ENCODE results near the gene AFF3. TPM values are rescaled to one million over a fixed set of nuclear protein-coding genes. Genes with fewer than 3 reads are reported as not detected.

AFF3 gene
- total RNA-seq, 6 experiments from 2014 or later, result 1.3 to 7.3 (median 6.4) TPM

DNA sequence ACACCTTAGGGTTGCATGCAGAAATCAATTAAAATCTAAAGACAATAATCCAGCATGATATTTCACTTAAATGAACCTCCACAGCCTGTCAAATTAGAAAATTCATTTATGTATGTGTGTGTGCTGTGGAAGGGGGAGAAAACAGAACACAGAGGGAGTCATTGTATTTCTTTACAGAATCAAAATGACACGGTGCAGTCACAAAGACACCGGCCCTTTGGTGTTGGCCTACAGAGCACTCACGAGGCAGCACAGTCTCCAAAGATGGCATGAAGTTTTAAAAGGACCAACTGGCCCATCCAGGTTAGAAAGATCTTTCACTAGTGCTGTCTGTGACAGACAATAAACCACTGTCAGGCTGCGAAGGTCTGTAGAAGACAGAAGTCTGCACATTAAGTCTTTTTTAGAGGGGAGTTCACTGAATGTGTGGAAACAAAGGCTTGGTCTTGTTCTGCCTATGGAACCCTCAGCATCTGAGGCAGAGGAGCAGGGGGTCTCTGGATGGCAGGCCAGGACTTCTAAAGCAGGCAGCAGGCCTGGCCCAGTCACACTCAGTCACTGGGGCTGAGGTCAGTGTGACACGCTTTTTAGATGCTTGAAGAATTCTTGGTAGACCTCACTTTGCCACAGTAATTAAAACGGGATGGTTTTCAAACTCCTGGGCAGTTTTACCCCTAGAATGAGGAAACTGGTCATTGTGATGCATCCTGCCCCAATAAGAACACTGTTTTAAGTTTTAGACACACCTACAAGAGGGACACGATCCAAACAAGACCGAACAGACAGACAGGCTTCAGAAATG lies 184.9 kb downstream of the AFF3 start:
- H3K27ac ChIP-seq, result no peak overlapping the region
- intact Hi-C loops (cut with DNase I), result no loop called here
- no peaks in the 10 kb centered on the region for H3K9me3 ChIP-seq
- H3K4me1 ChIP-seq, result peaks cover 0 to 15% (median 0%) of the 10 kb centered on the region in 4 donors
- no peaks in the 10 kb centered on the region for H3K27me3 ChIP-seq
- WGBS (ENCODE audit: insufficient coverage, low coverage, low lambda C conversion rate, missing lambda C conversion rate), result 94% methylated on average over 6 of the region's 8 CpGs
- no peak for TF ChIP-seq POLR2A (IDR thresholded peaks at IDR 0.05)
- TF ChIP-seq, protein P1, sequence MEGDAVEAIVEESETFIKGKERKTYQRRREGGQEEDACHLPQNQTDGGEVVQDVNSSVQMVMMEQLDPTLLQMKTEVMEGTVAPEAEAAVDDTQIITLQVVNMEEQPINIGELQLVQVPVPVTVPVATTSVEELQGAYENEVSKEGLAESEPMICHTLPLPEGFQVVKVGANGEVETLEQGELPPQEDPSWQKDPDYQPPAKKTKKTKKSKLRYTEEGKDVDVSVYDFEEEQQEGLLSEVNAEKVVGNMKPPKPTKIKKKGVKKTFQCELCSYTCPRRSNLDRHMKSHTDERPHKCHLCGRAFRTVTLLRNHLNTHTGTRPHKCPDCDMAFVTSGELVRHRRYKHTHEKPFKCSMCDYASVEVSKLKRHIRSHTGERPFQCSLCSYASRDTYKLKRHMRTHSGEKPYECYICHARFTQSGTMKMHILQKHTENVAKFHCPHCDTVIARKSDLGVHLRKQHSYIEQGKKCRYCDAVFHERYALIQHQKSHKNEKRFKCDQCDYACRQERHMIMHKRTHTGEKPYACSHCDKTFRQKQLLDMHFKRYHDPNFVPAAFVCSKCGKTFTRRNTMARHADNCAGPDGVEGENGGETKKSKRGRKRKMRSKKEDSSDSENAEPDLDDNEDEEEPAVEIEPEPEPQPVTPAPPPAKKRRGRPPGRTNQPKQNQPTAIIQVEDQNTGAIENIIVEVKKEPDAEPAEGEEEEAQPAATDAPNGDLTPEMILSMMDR (IDR thresholded peaks at IDR 0.05), result no peak
- ATAC-seq, result no peak
- DNase-seq, result no peak
- H3K36me3 ChIP-seq, result no peaks in the 10 kb centered on the region
- no peak overlapping the region for H3K4me3 ChIP-seq

DNA sequence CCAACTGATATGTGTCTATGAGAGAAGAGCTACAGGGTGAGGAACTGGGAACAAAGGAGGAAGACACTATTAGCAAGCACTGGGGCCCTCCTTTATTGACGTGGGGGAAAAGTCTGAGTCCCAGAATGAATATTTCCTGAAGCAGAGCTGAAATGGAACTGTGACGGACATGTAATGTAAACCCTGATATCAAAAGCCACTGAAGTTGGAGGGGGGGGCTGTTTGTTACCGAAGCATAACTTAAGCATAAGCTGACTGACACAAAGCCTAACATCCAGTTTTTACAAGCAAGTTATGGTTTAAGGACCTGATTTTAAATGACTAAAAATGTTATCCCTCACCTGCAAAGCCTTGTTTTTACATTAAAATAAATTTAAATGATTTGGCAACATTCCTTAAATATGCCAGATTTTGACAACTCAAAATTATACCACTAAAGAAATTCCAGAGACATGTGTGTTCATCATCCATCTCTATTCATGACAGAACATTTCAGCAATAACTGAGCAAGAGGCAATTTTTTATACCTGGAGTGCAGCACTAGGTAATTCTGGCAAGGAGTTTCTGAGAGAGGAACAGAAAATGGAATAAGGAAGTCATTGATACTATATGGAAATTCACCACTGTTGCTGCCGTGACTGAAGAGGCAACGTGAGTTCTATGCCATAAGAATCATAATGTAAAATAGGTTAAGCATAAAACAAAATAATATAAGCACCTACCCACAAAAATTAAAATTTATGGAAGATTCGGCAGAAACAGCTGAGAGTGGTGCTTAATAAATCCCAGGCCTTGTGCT lies 186.0 kb downstream of the AFF3 start:
- intact Hi-C loops (cut with DNase I), result no loop called here
- no peak for TF ChIP-seq POLR2A (IDR thresholded peaks at IDR 0.05)
- TF ChIP-seq, protein P1 (IDR thresholded peaks at IDR 0.05), result no peak
- no peaks in the 10 kb centered on the region for H3K27me3 ChIP-seq
- ATAC-seq, result no peak
- H3K9me3 ChIP-seq, result no peaks in the 10 kb centered on the region
- WGBS (ENCODE audit: insufficient coverage, low coverage, low lambda C conversion rate, missing lambda C conversion rate), result 93% methylated on average over 6 of the region's 6 CpGs
- no peaks in the 10 kb centered on the region for H3K36me3 ChIP-seq
- no peak overlapping the region for H3K4me3 ChIP-seq
- DNase-seq, result no peak
- H3K4me1 ChIP-seq, result peaks cover 0 to 10% (median 0%) of the 10 kb centered on the region in 4 donors
- no peak overlapping the region for H3K27ac ChIP-seq

DNA sequence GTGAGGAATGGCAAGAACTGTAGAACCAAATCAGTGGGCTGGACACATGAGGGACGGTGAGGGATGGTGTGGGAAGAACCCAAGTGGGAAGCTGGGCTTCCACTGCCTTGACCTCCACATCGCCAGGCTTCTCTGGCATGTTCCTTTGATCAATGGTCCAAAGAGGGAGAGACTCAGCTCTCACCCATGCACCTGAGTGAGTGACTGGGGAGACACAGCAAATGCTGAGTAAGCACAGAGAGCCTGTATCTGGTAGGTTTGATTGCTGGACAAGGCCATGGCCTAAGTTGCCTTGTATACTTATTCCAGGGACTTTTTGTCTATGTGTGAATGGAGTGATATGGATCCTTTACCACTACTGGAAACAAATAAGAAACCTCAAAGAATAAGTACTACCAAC lies 188.6 kb downstream of the AFF3 start:
- no peaks in the 10 kb centered on the region for H3K9me3 ChIP-seq
- no peak for DNase-seq
- TF ChIP-seq POLR2A (IDR thresholded peaks at IDR 0.05), result no peak
- TF ChIP-seq, protein P1 (IDR thresholded peaks at IDR 0.05), result no peak
- H3K27ac ChIP-seq, result no peak overlapping the region
- intact Hi-C loops (cut with DNase I), result no loop called here
- no peaks in the 10 kb centered on the region for H3K36me3 ChIP-seq
- WGBS (ENCODE audit: insufficient coverage, low coverage, low lambda C conversion rate, missing lambda C conversion rate), result 83% methylated on average over 1 of the region's 2 CpGs
- no peaks in the 10 kb centered on the region for H3K4me1 ChIP-seq
- no peak overlapping the region for H3K4me3 ChIP-seq
- no peak for ATAC-seq
- H3K27me3 ChIP-seq, result no peaks in the 10 kb centered on the region

DNA sequence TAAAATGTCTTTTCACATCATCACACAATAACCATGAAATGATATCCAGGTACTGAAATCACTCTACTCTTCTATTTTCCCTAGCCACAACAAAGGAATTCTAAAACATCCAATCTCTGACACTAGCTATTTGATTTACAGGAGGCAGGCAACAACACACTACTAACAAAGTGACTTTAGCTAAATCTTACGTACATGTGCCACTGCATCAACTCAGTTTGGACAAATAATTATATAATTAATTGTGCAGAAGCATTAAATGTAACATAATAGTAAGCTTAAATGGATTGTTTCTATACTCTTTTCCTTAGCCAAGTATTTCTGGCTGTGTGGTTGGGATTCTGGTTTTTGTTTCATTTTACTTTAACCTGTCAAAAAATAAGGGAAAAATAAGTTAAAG lies 192.4 kb downstream of the AFF3 start:
- Histone ChIP-seq H3K27me3 (no peaks in the 10 kb centered on the region), H3K36me3 (no peaks in the 10 kb centered on the region), H3K4me3 (no peak overlapping the region), H3K9me3 (no peaks in the 10 kb centered on the region), H3K27ac (no peak overlapping the region), H3K4me1 (no peaks in the 10 kb centered on the region)
- ATAC-seq (no peak), DNase-seq (no peak)
- 95% methylated on average over 1 of the region's 1 CpG for WGBS (ENCODE audit: insufficient coverage, low coverage, low lambda C conversion rate, missing lambda C conversion rate)
- no peak for TF ChIP-seq POLR2A (IDR thresholded peaks at IDR 0.05)
- TF ChIP-seq, protein P1 (IDR thresholded peaks at IDR 0.05), result no peak
- intact Hi-C loops (cut with DNase I), result no loop called here

Measured in right lobe of liver (tissue), 6 donors.